Caco-2 (cell line): ENCODE data around the gene RNF223. TPM values are rescaled to one million over a fixed set of nuclear protein-coding genes. Genes with fewer than 3 reads are reported as not detected.
A peak's percentile ranks its signal among the peaks of the same experiment; 100 is the strongest.

Experiments used
- BruUV-seq: library from RNA; stranded (reverse); fragments of 400-500 nt; replicated peaks from 2 replicates; lab custom pipeline; 2021; lab: Mats Ljungman, UMichigan
- CTCF ChIA-PET: fragments of 300-600 bp; sonication (Branson Sonifier 250); formaldehyde crosslinking; loops from one replicate; lab custom pipeline; 2022; ENCODE audit warnings: antibody characterized with exemption; lab: Charles Lee
- POLR2A ChIA-PET: fragments of 300-600 bp; sonication (Branson Sonifier 250); formaldehyde crosslinking; loops from one replicate; lab custom pipeline; 2022; ENCODE audit warnings: antibody characterized with exemption; lab: Charles Lee
- DNase-seq, 2 experiments: peaks; one replicate each; pipeline versions ENCODE4 v3.0.0 to v3.0.0-alpha.2; 2020 to 2022
- H3K27me3 ChIP-seq: replicated peaks from 2 replicates; pipeline ENCODE4 v1.6.0; 2011; ENCODE audit warnings: low read length; ENCODE audit not compliant: control insufficient read depth, insufficient read depth
- H3K36me3 ChIP-seq: 2 replicates; pipeline ENCODE4 v1.5.1; 2011; ENCODE audit warnings: low read length; ENCODE audit not compliant: control insufficient read depth, insufficient read depth
- H3K4me1 ChIP-seq: fragments of 250-450 bp; sonication (Bioruptor Pico); 2 replicates; pipeline ENCODE4 v1.5.1; 2020; ENCODE audit warnings: mild to moderate bottlenecking
- H3K4me3 ChIP-seq: 2 replicates; pipeline ENCODE4 v1.5.1; 2011; ENCODE audit warnings: low read depth, mild to moderate bottlenecking, control low read depth, low read length
- H3K9me3 ChIP-seq: fragments of 250-450 bp; sonication (Bioruptor Pico); 2 replicates; pipeline ENCODE4 v1.5.1; 2020; ENCODE audit warnings: mild to moderate bottlenecking, moderate library complexity
- H3K27ac Mint-ChIP-seq: one replicate; pipeline ENCODE4 v1.8.0; 2022; ENCODE audit warnings: mixed read lengths; ENCODE audit not compliant: unreplicated experiment
- H3K27me3 Mint-ChIP-seq: one replicate; pipeline ENCODE4 v1.8.0; 2022; ENCODE audit warnings: mixed read lengths; ENCODE audit not compliant: insufficient read depth, unreplicated experiment
- H3K36me3 Mint-ChIP-seq: one replicate; pipeline ENCODE4 v1.8.0; 2022; ENCODE audit warnings: mild to moderate bottlenecking, mixed read lengths; ENCODE audit not compliant: insufficient read depth, unreplicated experiment
- H3K4me1 Mint-ChIP-seq: one replicate; pipeline ENCODE4 v1.8.0; 2022; ENCODE audit warnings: low read depth, mixed read lengths; ENCODE audit not compliant: unreplicated experiment
- H3K4me3 Mint-ChIP-seq: one replicate; pipeline ENCODE4 v1.8.0; 2022; ENCODE audit warnings: mild to moderate bottlenecking, moderate library complexity, mixed read lengths; ENCODE audit not compliant: unreplicated experiment
- H3K9me3 Mint-ChIP-seq: one replicate; pipeline ENCODE4 v1.8.0; 2022; ENCODE audit warnings: mixed read lengths; ENCODE audit not compliant: unreplicated experiment
- intact Hi-C: fragments of 100-400 bp; cut with micrococcal nuclease; formaldehyde crosslinking; loops from one replicate; pipeline ENCODE4 v1.10.0; 2022; ENCODE audit not compliant: unreplicated experiment
- total RNA-seq: library from RNA; stranded (reverse); gene quantifications from 2 replicates; pipeline ENCODE4 v1.2.3, GENCODE V29; 2022
- TF ChIP-seq, protein P1 (sequence below), 2 experiments: fragments of 200-600 bp in 1 of 2; IDR thresholded peaks; 1 replicate in 1 of 2; 2 replicates in 1 of 2; pipeline versions ENCODE4 v1.5.1 to v1.8.0; 2011 to 2022; ENCODE audit warnings: antibody characterized with exemption in 1 of 2, control low read depth in 1 of 2, inconsistent platforms in 1 of 2, low read depth in 1 of 2, low read length in 1 of 2, mild to moderate bottlenecking in 1 of 2, moderate library complexity in 1 of 2; ENCODE audit not compliant: insufficient read depth in 1 of 2, severe bottlenecking in 1 of 2, unreplicated experiment in 1 of 2

The RNF223 gene
- total RNA-seq, 1 experiment from 2014 or later, result 0.57 TPM

DNA sequence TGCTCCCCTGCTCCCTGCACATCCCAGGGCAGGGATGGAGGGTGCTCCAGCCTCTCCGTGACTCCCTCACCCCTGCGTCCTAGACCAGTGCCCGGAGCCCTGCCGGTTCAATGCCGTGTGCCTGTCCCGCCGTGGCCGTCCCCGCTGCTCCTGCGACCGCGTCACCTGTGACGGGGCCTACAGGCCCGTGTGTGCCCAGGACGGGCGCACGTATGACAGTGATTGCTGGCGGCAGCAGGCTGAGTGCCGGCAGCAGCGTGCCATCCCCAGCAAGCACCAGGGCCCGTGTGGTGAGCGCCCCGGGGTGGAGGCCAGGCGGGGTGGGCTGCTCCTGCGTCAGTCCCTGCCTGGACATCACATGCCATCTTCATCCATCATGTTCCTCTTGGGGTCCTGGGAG is 32.2 kb downstream of the RNF223 start:
- H3K36me3 Mint-ChIP-seq, result peaks cover 31% of the 10 kb centered on the region
- no TSS peak for BruUV-seq
- peaks cover 2% of the 10 kb centered on the region for H3K36me3 ChIP-seq

DNA sequence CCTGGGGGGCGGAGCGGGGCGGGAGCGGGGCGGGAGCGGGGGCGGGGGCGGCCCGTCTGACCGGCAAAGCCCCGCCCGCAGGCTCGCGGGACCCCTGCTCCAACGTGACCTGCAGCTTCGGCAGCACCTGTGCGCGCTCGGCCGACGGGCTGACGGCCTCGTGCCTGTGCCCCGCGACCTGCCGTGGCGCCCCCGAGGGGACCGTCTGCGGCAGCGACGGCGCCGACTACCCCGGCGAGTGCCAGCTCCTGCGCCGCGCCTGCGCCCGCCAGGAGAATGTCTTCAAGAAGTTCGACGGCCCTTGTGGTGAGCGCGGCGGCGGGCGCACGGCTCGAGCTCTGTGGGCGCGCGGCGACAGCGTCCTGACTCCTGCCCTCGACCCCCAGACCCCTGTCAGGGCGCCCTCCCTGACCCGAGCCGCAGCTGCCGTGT is 33.0 kb downstream of the RNF223 start:
- no peaks in the 10 kb centered on the region for H3K9me3 ChIP-seq
- POLR2A ChIA-PET, result no interaction called here
- H3K36me3 Mint-ChIP-seq, result peaks cover 30% of the 10 kb centered on the region
- no peak overlapping the region for H3K4me3 Mint-ChIP-seq
- no peak overlapping the region for H3K4me3 ChIP-seq
- intact Hi-C loops, result no loop called here
- peaks cover 2% of the 10 kb centered on the region for H3K36me3 ChIP-seq
- CTCF ChIA-PET, result no interaction called here
- H3K4me1 Mint-ChIP-seq, result no peaks in the 10 kb centered on the region
- H3K27me3 ChIP-seq, result no peaks in the 10 kb centered on the region
- H3K27ac Mint-ChIP-seq, result no peak overlapping the region
- H3K9me3 Mint-ChIP-seq, result no peaks in the 10 kb centered on the region
- BruUV-seq, result TSS peak; percentile 32
- DNase-seq, result no peak
- no peaks in the 10 kb centered on the region for H3K27me3 Mint-ChIP-seq
- peaks cover 16% of the 10 kb centered on the region for H3K4me1 ChIP-seq
- TF ChIP-seq, protein P1, sequence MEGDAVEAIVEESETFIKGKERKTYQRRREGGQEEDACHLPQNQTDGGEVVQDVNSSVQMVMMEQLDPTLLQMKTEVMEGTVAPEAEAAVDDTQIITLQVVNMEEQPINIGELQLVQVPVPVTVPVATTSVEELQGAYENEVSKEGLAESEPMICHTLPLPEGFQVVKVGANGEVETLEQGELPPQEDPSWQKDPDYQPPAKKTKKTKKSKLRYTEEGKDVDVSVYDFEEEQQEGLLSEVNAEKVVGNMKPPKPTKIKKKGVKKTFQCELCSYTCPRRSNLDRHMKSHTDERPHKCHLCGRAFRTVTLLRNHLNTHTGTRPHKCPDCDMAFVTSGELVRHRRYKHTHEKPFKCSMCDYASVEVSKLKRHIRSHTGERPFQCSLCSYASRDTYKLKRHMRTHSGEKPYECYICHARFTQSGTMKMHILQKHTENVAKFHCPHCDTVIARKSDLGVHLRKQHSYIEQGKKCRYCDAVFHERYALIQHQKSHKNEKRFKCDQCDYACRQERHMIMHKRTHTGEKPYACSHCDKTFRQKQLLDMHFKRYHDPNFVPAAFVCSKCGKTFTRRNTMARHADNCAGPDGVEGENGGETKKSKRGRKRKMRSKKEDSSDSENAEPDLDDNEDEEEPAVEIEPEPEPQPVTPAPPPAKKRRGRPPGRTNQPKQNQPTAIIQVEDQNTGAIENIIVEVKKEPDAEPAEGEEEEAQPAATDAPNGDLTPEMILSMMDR (IDR thresholded peaks at IDR 0.05; ENCODE audit: insufficient read depth in 1 of 2, low read depth in 1 of 2, low read length in 1 of 2, severe bottlenecking in 1 of 2, unreplicated experiment in 1 of 2), result no peak

More for the DNA sequence above, 32.2 kb downstream of the RNF223 start:
- intact Hi-C loops, result no loop called here
- no peak for DNase-seq
- no peaks in the 10 kb centered on the region for H3K9me3 Mint-ChIP-seq
- no peak overlapping the region for H3K4me3 ChIP-seq
- no peak overlapping the region for H3K4me3 Mint-ChIP-seq
- no peak overlapping the region for H3K27ac Mint-ChIP-seq
- no peaks in the 10 kb centered on the region for H3K9me3 ChIP-seq
- H3K27me3 ChIP-seq, result no peaks in the 10 kb centered on the region
- no peaks in the 10 kb centered on the region for H3K4me1 Mint-ChIP-seq
- POLR2A ChIA-PET, result no interaction called here
- H3K4me1 ChIP-seq, result peaks cover 15% of the 10 kb centered on the region
- H3K27me3 Mint-ChIP-seq, result no peaks in the 10 kb centered on the region
- CTCF ChIA-PET, result no interaction called here
- TF ChIP-seq, protein P1 (IDR thresholded peaks at IDR 0.05; ENCODE audit: insufficient read depth in 1 of 2, low read depth in 1 of 2, low read length in 1 of 2, severe bottlenecking in 1 of 2, unreplicated experiment in 1 of 2), result no peak

GRCh38 chr1:1040004-1040991 is 33.8 kb downstream of the RNF223 start:
- no peaks in the 10 kb centered on the region for H3K27me3 ChIP-seq
- ChIA-PET CTCF (no interaction called here), POLR2A (no interaction called here)
- TF ChIP-seq, protein P1 (IDR thresholded peaks at IDR 0.05; ENCODE audit: insufficient read depth in 1 of 2, low read depth in 1 of 2, low read length in 1 of 2, severe bottlenecking in 1 of 2, unreplicated experiment in 1 of 2), result no peak
- H3K27me3 Mint-ChIP-seq, result no peaks in the 10 kb centered on the region
- H3K36me3 ChIP-seq, result no peaks in the 10 kb centered on the region; the same call in none of the 2 replicates
- no peaks in the 10 kb centered on the region for H3K4me1 Mint-ChIP-seq
- H3K4me1 ChIP-seq, result peaks cover 18% of the 10 kb centered on the region
- no TSS peak for BruUV-seq
- no peaks in the 10 kb centered on the region for H3K9me3 Mint-ChIP-seq
- H3K9me3 ChIP-seq, result no peaks in the 10 kb centered on the region
- DNase-seq, result no peak
- peaks cover 38% of the 10 kb centered on the region for H3K36me3 Mint-ChIP-seq
- no peak overlapping the region for H3K4me3 Mint-ChIP-seq
- intact Hi-C loops, result no loop called here
- H3K27ac Mint-ChIP-seq, result peak overlapping the region; percentile 53
- no peak overlapping the region for H3K4me3 ChIP-seq
